Lower lobe of right lung (tissue), 2 donors: ENCODE data around the gene PCDHB14. TPM values are rescaled to one million over a fixed set of nuclear protein-coding genes. Genes with fewer than 3 reads are reported as not detected.
"Not testable (repeated sequence)": the region's sequence is repeated elsewhere in the genome, so short reads cannot be mapped to it uniquely, and the experiment has no call there.

ENCODE experiments used
- ATAC-seq, 2 donors: fragments of 200-7000 bp; cut with Tn5 transposase; one replicate each; pipeline ENCODE4 v1.9.1; 2020 to 2022; ENCODE audit warnings: mild to moderate bottlenecking in 2 of 2, moderate library complexity in 2 of 2
- DNase-seq: peaks from one replicate; pipeline ENCODE4 v3.0.0-alpha.2; 2020
- H3K27ac ChIP-seq: fragments of 200-600 bp; one replicate; pipeline ENCODE4 v1.8.0; 2022
- H3K27me3 ChIP-seq: fragments of 200-600 bp; one replicate; pipeline ENCODE4 v1.8.0; 2022; ENCODE audit warnings: low read depth
- H3K36me3 ChIP-seq: fragments of 200-600 bp; one replicate; pipeline ENCODE4 v1.8.0; 2022; ENCODE audit warnings: mild to moderate bottlenecking
- H3K4me1 ChIP-seq: fragments of 200-600 bp; one replicate; pipeline ENCODE4 v1.8.0; 2022
- H3K4me3 ChIP-seq: fragments of 200-600 bp; one replicate; pipeline ENCODE4 v1.8.0; 2022; ENCODE audit warnings: mild to moderate bottlenecking
- H3K9me3 ChIP-seq: fragments of 200-600 bp; one replicate; pipeline ENCODE4 v1.8.0; 2022
- intact Hi-C: fragments of 100-400 bp; cut with DNase I; formaldehyde crosslinking; loops from one replicate; pipeline ENCODE4 v1.11.0; 2022
- total RNA-seq: library from RNA; stranded (reverse); fragmentation: NEBNext Ultra II Directional; extraction: Animal tissue kit (Norgen Biotek cat#: 25700); gene quantifications from one replicate; pipeline ENCODE4 v1.2.1, GENCODE V29; 2021
- TF ChIP-seq, protein P1 (sequence below): fragments of 200-600 bp; IDR thresholded peaks from one replicate; pipeline ENCODE4 v1.8.0; 2022; ENCODE audit warnings: antibody characterized with exemption, mild to moderate bottlenecking
- donor health status: DM: no; HTN: yes; CAD: no; lungs with severe emphysema.

Gene PCDHB14
- total RNA-seq, 1 donor from 2014 or later, result 2.1 TPM

GRCh38 chr5:141180313-141180712 is 42.8 kb upstream of the PCDHB14 start:
- TF ChIP-seq, protein P1, sequence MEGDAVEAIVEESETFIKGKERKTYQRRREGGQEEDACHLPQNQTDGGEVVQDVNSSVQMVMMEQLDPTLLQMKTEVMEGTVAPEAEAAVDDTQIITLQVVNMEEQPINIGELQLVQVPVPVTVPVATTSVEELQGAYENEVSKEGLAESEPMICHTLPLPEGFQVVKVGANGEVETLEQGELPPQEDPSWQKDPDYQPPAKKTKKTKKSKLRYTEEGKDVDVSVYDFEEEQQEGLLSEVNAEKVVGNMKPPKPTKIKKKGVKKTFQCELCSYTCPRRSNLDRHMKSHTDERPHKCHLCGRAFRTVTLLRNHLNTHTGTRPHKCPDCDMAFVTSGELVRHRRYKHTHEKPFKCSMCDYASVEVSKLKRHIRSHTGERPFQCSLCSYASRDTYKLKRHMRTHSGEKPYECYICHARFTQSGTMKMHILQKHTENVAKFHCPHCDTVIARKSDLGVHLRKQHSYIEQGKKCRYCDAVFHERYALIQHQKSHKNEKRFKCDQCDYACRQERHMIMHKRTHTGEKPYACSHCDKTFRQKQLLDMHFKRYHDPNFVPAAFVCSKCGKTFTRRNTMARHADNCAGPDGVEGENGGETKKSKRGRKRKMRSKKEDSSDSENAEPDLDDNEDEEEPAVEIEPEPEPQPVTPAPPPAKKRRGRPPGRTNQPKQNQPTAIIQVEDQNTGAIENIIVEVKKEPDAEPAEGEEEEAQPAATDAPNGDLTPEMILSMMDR, result no peak
- H3K9me3 ChIP-seq, result peaks cover 38% of the 10 kb centered on the region
- intact Hi-C loops, result no loop called here
- no peak overlapping the region for H3K27ac ChIP-seq
- peaks cover 22% of the 10 kb centered on the region for H3K27me3 ChIP-seq
- ATAC-seq (no peak), DNase-seq (no peak)
- H3K36me3 ChIP-seq, result no peaks in the 10 kb centered on the region
- H3K4me1 ChIP-seq, result no peaks in the 10 kb centered on the region
- H3K4me3 ChIP-seq, result no peak overlapping the region

GRCh38 chr5:141182248-141182647 is 40.9 kb upstream of the PCDHB14 start, which contains the start of gene PCDHB16:
Gene PCDHB16, plus strand, starts transcription at chr5:141182387. Its CDS starts 173 bp downstream, at chr5:141182560.
- peak in 1 of 2 donors; percentile 41 for ATAC-seq
- intact Hi-C loops, result no loop called here
- no peak for DNase-seq
- Histone ChIP-seq H3K36me3 (no peaks in the 10 kb centered on the region), H3K27me3 (peaks cover 11% of the 10 kb centered on the region), H3K4me3 (peak within 1 kb of the TSS; percentile 32), H3K9me3 (peaks cover 31% of the 10 kb centered on the region), H3K27ac (peak within 1 kb of the TSS; percentile 21), H3K4me1 (no peaks in the 10 kb centered on the region)
- TF ChIP-seq, protein P1, result peak; percentile 28

- H3K36me3 ChIP-seq, ATAC-seq, H3K27ac ChIP-seq, H3K27me3 ChIP-seq, DNase-seq, H3K4me1 ChIP-seq, H3K4me3 ChIP-seq, intact Hi-C loops: not testable (repeated sequence)
- H3K9me3 ChIP-seq, result peaks cover 24% of the 10 kb centered on the region
Measured at GRCh38 chr5:141184117-141184855, 38.9 kb upstream of the PCDHB14 start.

DNA sequence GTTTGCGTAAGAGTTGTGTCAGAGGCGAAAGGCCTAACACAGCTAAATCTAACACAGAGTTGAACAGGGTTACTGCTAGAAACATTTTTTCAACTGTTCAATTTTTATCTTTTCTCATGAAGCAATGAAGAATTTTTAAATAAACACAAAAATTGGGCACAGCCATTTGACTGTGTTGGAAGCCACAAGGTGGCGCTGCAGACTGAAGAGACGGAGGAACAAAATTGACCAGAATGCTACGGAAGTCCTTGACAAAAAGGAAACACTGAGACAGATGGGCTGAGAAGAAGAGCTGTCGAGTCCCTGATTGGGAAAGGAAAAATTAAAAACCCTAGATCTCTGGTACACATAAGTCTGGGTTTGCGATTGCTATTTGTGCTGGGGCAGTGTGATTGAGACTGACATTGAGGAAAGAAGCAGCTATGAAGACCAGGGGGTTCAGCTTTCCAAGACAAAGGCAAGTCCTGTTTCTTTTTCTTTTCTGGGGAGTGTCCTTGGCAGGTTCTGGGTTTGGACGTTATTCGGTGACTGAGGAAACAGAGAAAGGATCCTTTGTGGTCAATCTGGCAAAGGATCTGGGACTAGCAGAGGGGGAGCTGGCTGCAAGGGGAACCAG is 36.1 kb upstream of the PCDHB14 start, which contains the start of gene PCDHB9:
Gene PCDHB9 (plus strand): TSS at position 265 of the 616 bp plus-strand sequence. CDS start 158 bp downstream, at position 423.
- intact Hi-C loops, result no loop called here
- TF ChIP-seq, protein P1, result peak; percentile 40
- peaks cover 3% of the 10 kb centered on the region for H3K27me3 ChIP-seq
- no peak within 1 kb of the TSS for H3K27ac ChIP-seq
- ATAC-seq, result no peak
- DNase-seq, result no peak
- no peak within 1 kb of the TSS for H3K4me3 ChIP-seq
- H3K36me3 ChIP-seq, result no peaks in the 10 kb centered on the region
- H3K9me3 ChIP-seq, result peaks cover 43% of the 10 kb centered on the region
- H3K4me1 ChIP-seq, result no peaks in the 10 kb centered on the region

- intact Hi-C loops, H3K27ac ChIP-seq, ATAC-seq, H3K4me1 ChIP-seq, H3K36me3 ChIP-seq, H3K4me3 ChIP-seq, H3K27me3 ChIP-seq, DNase-seq: not testable (repeated sequence)
- H3K9me3 ChIP-seq, result peaks cover 45% of the 10 kb centered on the region
Measured at GRCh38 chr5:141188682-141189081, 34.5 kb upstream of the PCDHB14 start.

- H3K4me1 ChIP-seq, H3K27me3 ChIP-seq, H3K4me3 ChIP-seq, H3K27ac ChIP-seq, ATAC-seq, DNase-seq, intact Hi-C loops, H3K36me3 ChIP-seq: not testable (repeated sequence)
- peaks cover 45% of the 10 kb centered on the region for H3K9me3 ChIP-seq
Measured at GRCh38 chr5:141189131-141189530, 34.0 kb upstream of the PCDHB14 start.
